Heart left ventricle (tissue), 16 donors: ENCODE results near the gene TTK. TPM values are rescaled to one million over a fixed set of nuclear protein-coding genes. Genes with fewer than 3 reads are reported as not detected.
A peak's percentile ranks its signal among the peaks of the same experiment; 100 is the strongest.

ENCODE experiments used
- ATAC-seq, 4 donors: fragments of 200-7000 bp; cut with Tn5 transposase; one replicate each; pipeline ENCODE4 v1.9.1; 2020 to 2022; ENCODE audit warnings: moderate library complexity in 4 of 4, mild to moderate bottlenecking in 3 of 4, moderate number of reproducible peaks in 1 of 4
- DNase-seq, 5 donors: peaks; one replicate each; pipeline ENCODE4 v3.0.0-alpha.2; 2020
- H3K27ac ChIP-seq, 12 donors: fragments of 200-600 bp; sonication (generic) in 4 of 12; one replicate each; pipeline versions ENCODE4 v1.5.0 to v1.8.0; 2016 to 2022; ENCODE audit warnings: mild to moderate bottlenecking in 2 of 12
- H3K27me3 ChIP-seq, 9 donors: fragments of 200-600 bp; sonication (generic) in 2 of 9; one replicate each; pipeline versions ENCODE4 v1.5.1 to v1.8.0; 2016 to 2022; ENCODE audit warnings: mild to moderate bottlenecking in 3 of 9
- H3K36me3 ChIP-seq, 9 donors: fragments of 200-600 bp; sonication (generic) in 2 of 9; one replicate each; pipeline versions ENCODE4 v1.5.0 to v1.8.0; 2018 to 2022; ENCODE audit warnings: mild to moderate bottlenecking in 2 of 9
- H3K4me1 ChIP-seq, 12 donors: fragments of 200-600 bp; sonication (generic) in 4 of 12; one replicate each; pipeline versions ENCODE4 v1.5.0 to v1.8.0; 2016 to 2022; ENCODE audit warnings: mild to moderate bottlenecking in 3 of 12
- H3K4me3 ChIP-seq, 12 donors: fragments of 200-600 bp; sonication (generic) in 4 of 12; one replicate each; pipeline versions ENCODE4 v1.5.0 to v1.8.0; 2017 to 2022; ENCODE audit warnings: mild to moderate bottlenecking in 9 of 12, moderate library complexity in 4 of 12
- H3K9me3 ChIP-seq, 12 donors: fragments of 200-600 bp; sonication (generic) in 4 of 12; one replicate each; pipeline versions ENCODE4 v1.5.0 to v1.8.0; 2016 to 2022; ENCODE audit warnings: mild to moderate bottlenecking in 1 of 12
- POLR2A ChIP-seq, 2 donors: fragments of 450-650 bp; IDR thresholded peaks; one replicate each; pipeline ENCODE4 v1.6.1; 2017; ENCODE audit warnings: antibody characterized with exemption in 2 of 2, mild to moderate bottlenecking in 2 of 2, moderate library complexity in 2 of 2
- whole genome bisulfite sequencing, 4 donors: extraction: QIAGEN DNeasy Blood & Tissue Kit in 2 of 4; methylation state at CpG; one replicate each; pipeline versions ENCODE4 v1.1.5 to v1.1.7; 2013 to 2018; 5-methylcytosine and 5-hydroxymethylcytosine counted together
- intact Hi-C, 10 donors: fragments of 100-400 bp; cut with DNase I; formaldehyde crosslinking; loops; one replicate each; pipeline versions ENCODE4 v1.11.1 to v1.14.2; 2022
- polyA plus RNA-seq, 2 donors: library from polyadenylated mRNA; stranded (reverse); fragments of 200-250 nt; gene quantifications; one replicate each; pipeline ENCODE4 v1.2.3, GENCODE V29; 2013
- total RNA-seq, 9 donors: library from RNA; depleted of rRNA in 2 of 9; stranded (reverse); fragments of >200 nt in 2 of 9; fragmentation: NEBNext Ultra II Directional in 3 of 9; extraction: Animal tissue kit (Norgen Biotek cat#: 25700) in 3 of 9; gene quantifications; one replicate each; pipeline versions ENCODE4 v1.1.0 to v1.2.4, GENCODE V29; 2016 to 2023
- TF ChIP-seq, protein P1 (sequence below), 12 donors: fragments of 200-600 bp; sonication (generic) in 4 of 12; IDR thresholded peaks; one replicate each; pipeline versions ENCODE4 v1.5.0 to v1.8.0; 2018 to 2022; ENCODE audit warnings: antibody characterized with exemption in 12 of 12, mild to moderate bottlenecking in 5 of 12
- donor health status: ischemic (EF 13 %, LVEDD 7.1; RV severe dilation, severe dysfunction).
- donor health status: healthy with polysubstance abuse.
- donor health status: DM: no; HTN: yes; CAD: no.
- donor health status: DM: no; HTN: no; CAD: no.
- donor health status: ischemic (EF 25% LVEDD 6.9; RV normal size, moderate dysfunction).
- donor health status: ischemic (EF 25% LVEDD 5.7; RV mildly dilated, moderate dysfunction).
- donor health status: healthy.
- donor health status: DM: yes; HTN: yes; CAD: no.
- donor health status: ischemic (EF 35%, LVEDD 5.7; RV mildly dilated, moderate dysfunction).
- donor health status: nonischemic (EF 11% LVEDD 7.7; RV severe dilation, severe dysfunction).
- donor health status: DM: yes; HTN: yes; CAD: no.
- donor health status: PGD.
- donor health status: ischemic (EF 29% LVEDD 5.4; RV normal size, mild dysfunction).
- donor health status: nonischemic (EF 23%, LVEDD 6.1; RV moderate dilation, normal function).

The TTK gene
- total and polyA plus RNA-seq, 11 donors, result 0.04 to 2.9 (median 0.17) TPM; not detected in 2

DNA sequence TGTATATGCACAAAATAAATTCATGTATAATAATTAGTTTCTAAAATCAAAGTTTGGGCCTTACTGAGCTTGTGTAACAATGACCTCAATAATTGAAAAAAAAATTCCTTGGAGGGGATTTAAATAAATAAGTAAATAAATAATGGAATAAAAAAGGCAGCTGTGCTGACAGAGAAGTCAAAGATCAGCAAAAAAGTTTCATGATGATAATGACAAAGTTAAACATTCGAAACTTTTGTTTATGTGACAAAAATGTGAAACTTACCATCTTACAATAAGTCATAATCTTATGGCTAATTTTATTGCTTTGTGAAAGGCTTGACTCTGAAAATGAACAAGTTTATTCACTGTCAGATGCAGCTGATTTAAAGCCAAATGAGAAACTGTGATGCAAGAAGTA, 3.1 kb upstream of the TTK start:
- Histone ChIP-seq H3K27ac (no peak overlapping the region), H3K27me3 (peaks cover 0 to 9% (median 0%) of the 10 kb centered on the region in 9 donors), H3K4me1 (peaks cover 0 to 16% (median 9%) of the 10 kb centered on the region in 12 donors), H3K36me3 (no peaks in the 10 kb centered on the region), H3K9me3 (no peaks in the 10 kb centered on the region), H3K4me3 (no peak overlapping the region)
- intact Hi-C loops, result loop anchor here in 4 of 10 donors (5.0 to 10.0 kb wide), 2 partner anchors 103 to 106 kb away; partner anchors contain the start of gene BCKDHB (in 4 of the 4)
- 73 to 85% (median 80%) methylated on average over 1 of the region's 1 CpG for WGBS, 4 donors
- TF ChIP-seq, protein P1, sequence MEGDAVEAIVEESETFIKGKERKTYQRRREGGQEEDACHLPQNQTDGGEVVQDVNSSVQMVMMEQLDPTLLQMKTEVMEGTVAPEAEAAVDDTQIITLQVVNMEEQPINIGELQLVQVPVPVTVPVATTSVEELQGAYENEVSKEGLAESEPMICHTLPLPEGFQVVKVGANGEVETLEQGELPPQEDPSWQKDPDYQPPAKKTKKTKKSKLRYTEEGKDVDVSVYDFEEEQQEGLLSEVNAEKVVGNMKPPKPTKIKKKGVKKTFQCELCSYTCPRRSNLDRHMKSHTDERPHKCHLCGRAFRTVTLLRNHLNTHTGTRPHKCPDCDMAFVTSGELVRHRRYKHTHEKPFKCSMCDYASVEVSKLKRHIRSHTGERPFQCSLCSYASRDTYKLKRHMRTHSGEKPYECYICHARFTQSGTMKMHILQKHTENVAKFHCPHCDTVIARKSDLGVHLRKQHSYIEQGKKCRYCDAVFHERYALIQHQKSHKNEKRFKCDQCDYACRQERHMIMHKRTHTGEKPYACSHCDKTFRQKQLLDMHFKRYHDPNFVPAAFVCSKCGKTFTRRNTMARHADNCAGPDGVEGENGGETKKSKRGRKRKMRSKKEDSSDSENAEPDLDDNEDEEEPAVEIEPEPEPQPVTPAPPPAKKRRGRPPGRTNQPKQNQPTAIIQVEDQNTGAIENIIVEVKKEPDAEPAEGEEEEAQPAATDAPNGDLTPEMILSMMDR (IDR thresholded peaks at IDR 0.05), result no peak
- TF ChIP-seq POLR2A (IDR thresholded peaks at IDR 0.05), result no peak
- DNase-seq (no peak), ATAC-seq (no peak)

- peak in 3 of 5 donors; percentile 6 to 26 (median 18) for DNase-seq
- TF ChIP-seq, protein P1 (IDR thresholded peaks at IDR 0.05), result no peak
- no peak for TF ChIP-seq POLR2A (IDR thresholded peaks at IDR 0.05)
- Histone ChIP-seq H3K27ac (peak overlapping the region in 11 of 12 donors; percentile 67 to 89 (median 85)), H3K27me3 (no peaks in the 10 kb centered on the region), H3K4me3 (peak overlapping the region; percentile 49 to 83 (median 69)), H3K4me1 (peaks cover 0 to 16% (median 9%) of the 10 kb centered on the region in 12 donors), H3K36me3 (no peaks in the 10 kb centered on the region), H3K9me3 (no peaks in the 10 kb centered on the region)
- ATAC-seq, result peak in 3 of 4 donors; percentile 4 to 35 (median 14)
- 0 to 9% (median 4%) methylated on average over 13 of the region's 13 CpGs for WGBS, 4 donors
- intact Hi-C loops, result loop anchor here in 6 of 10 donors (1.0 to 10.0 kb wide), 4 partner anchors 101 to 104 kb away; partner anchors contain the start of gene BCKDHB (in 6 of the 6)
Observed at GRCh38 chr6:80003826-80004172, 650 bp upstream of the TTK start.

DNA sequence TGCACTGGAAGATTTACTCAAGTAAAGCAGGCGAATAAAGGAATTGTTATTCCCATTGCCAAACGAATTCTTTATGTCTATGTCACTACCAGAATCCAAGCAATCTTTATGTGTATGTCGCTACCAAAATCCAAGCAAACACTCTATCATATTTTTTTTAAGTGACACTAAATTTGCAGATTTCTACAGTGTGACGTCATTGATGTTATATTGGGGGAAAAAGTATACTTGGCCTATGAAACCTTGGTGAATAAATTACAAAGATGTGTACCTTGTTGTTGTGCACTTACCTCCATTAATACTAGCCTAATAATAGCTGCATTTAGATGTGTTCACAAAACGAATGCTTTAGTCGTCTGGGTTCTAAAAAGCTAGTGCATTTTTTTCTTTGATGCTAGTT, 957 bp downstream of the TTK start:
- H3K4me1 ChIP-seq, result peaks cover 0 to 16% (median 9%) of the 10 kb centered on the region in 12 donors
- no peak for DNase-seq
- intact Hi-C loops, result loop anchor here in 4 of 10 donors (2.0 to 10.0 kb wide), 2 partner anchors 99 to 101 kb away; partner anchors contain the start of gene BCKDHB (in 4 of the 4)
- no peak overlapping the region for H3K27ac ChIP-seq
- no peak for ATAC-seq
- TF ChIP-seq, protein P1 (IDR thresholded peaks at IDR 0.05), result no peak
- no peak for TF ChIP-seq POLR2A (IDR thresholded peaks at IDR 0.05)
- no peaks in the 10 kb centered on the region for H3K27me3 ChIP-seq
- no peaks in the 10 kb centered on the region for H3K9me3 ChIP-seq
- H3K4me3 ChIP-seq, result peak overlapping the region in 2 of 12 donors; percentile 69 to 83
- WGBS, 4 donors, result 44 to 55% (median 45%) methylated on average over 6 of the region's 6 CpGs
- H3K36me3 ChIP-seq, result no peaks in the 10 kb centered on the region

DNA sequence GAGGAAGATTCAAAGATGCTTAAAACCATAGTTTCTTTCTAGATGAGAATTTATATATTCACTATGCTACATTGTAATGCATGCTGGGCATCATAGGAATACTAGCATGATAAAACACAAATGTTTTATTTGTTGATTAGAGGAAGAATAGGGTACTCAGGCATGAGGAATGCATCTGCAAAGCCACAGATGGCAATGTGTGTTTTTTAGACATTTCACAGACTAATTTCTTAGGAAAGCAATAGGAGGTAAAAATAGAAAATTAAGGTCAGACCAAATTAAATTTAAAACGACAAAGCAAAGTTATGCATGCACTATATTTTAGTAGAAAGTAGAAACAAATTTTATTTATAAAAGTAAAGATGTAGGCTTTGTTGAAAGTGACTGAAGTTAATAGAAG, 2.1 kb downstream of the TTK start:
- Histone ChIP-seq H3K36me3 (peaks cover 0 to 10% (median 0%) of the 10 kb centered on the region in 9 donors), H3K27ac (no peak overlapping the region), H3K27me3 (no peaks in the 10 kb centered on the region), H3K4me3 (no peak overlapping the region), H3K9me3 (no peaks in the 10 kb centered on the region), H3K4me1 (peaks cover 0 to 16% (median 9%) of the 10 kb centered on the region in 12 donors)
- DNase-seq, result no peak
- intact Hi-C loops, result loop anchor here in 3 of 10 donors (10.0 kb wide), 1 partner anchor 98 kb away; the partner anchor contains the start of gene BCKDHB (in 3 of the 3)
- no peak for ATAC-seq
- no peak for TF ChIP-seq POLR2A (IDR thresholded peaks at IDR 0.05)
- TF ChIP-seq, protein P1 (IDR thresholded peaks at IDR 0.05), result no peak
- WGBS, 4 donors, result 85 to 95% (median 88%) methylated on average over 1 of the region's 1 CpG
